H7 (cell line): ENCODE results near the gene KCNIP1. TPM values are rescaled to one million over a fixed set of nuclear protein-coding genes. Genes with fewer than 3 reads are reported as not detected.
A peak's percentile ranks its signal among the peaks of the same experiment; 100 is the strongest.

Experiments used
- DNase-seq: peaks from one replicate; pipeline ENCODE4 v3.0.0; 2012
- H3K27me3 ChIP-seq: 2 replicates; pipeline ENCODE4 v1.6.0; 2011; ENCODE audit warnings: mild to moderate bottlenecking, low read length; ENCODE audit not compliant: control insufficient read depth, insufficient read depth
- H3K36me3 ChIP-seq: replicated peaks from 2 replicates; pipeline ENCODE4 v1.5.1; 2011; ENCODE audit warnings: low read length; ENCODE audit not compliant: control insufficient read depth, insufficient read depth
- H3K4me3 ChIP-seq: 2 replicates; pipeline ENCODE4 v1.5.1; 2011; ENCODE audit warnings: low read depth, mild to moderate bottlenecking, control low read depth, low read length, moderate library complexity; ENCODE audit not compliant: insufficient read depth
- total RNA-seq: library from RNA; depleted of rRNA; stranded (reverse); fragments of >200 nt; shearing (Covaris generic); gene quantifications from 2 replicates; pipeline ENCODE4 v1.2.3, GENCODE V29; 2014

The KCNIP1 gene
- total RNA-seq, 1 experiment from 2014 or later: 0.48 TPM

- no peak for DNase-seq
- Histone ChIP-seq H3K36me3 (no peaks in the 10 kb centered on the region), H3K4me3 (no peak overlapping the region), H3K27me3 (peaks cover 2% of the 10 kb centered on the region; the same call in 1 of the 2 replicates)
Observed at GRCh38 chr5:170489199-170489598, 14.6 kb upstream of the KCNIP1 start.

GRCh38 chr5:170490381-170490780 lies 13.4 kb upstream of the KCNIP1 start:
- Histone ChIP-seq H3K36me3 (no peaks in the 10 kb centered on the region), H3K27me3 (no peaks in the 10 kb centered on the region), H3K4me3 (no peak overlapping the region)
- no peak for DNase-seq

- H3K27me3 ChIP-seq: no peaks in the 10 kb centered on the region
- no peak overlapping the region for H3K4me3 ChIP-seq
- no peaks in the 10 kb centered on the region for H3K36me3 ChIP-seq
- DNase-seq: no peak
Observed at GRCh38 chr5:170491479-170491878, 12.3 kb upstream of the KCNIP1 start.

GRCh38 chr5:170493028-170493820 lies 10.6 kb upstream of the KCNIP1 start:
- no peak for DNase-seq
- Histone ChIP-seq H3K27me3 (no peaks in the 10 kb centered on the region), H3K4me3 (no peak overlapping the region), H3K36me3 (no peaks in the 10 kb centered on the region)

GRCh38 chr5:170494041-170494440 lies 9.8 kb upstream of the KCNIP1 start:
- Histone ChIP-seq H3K27me3 (no peaks in the 10 kb centered on the region), H3K36me3 (no peaks in the 10 kb centered on the region), H3K4me3 (no peak overlapping the region)
- no peak for DNase-seq

GRCh38 chr5:170495825-170496661 lies 7.8 kb upstream of the KCNIP1 start:
- H3K4me3 ChIP-seq: no peak overlapping the region
- DNase-seq: no peak
- H3K27me3 ChIP-seq: no peaks in the 10 kb centered on the region
- H3K36me3 ChIP-seq: no peaks in the 10 kb centered on the region

GRCh38 chr5:170496662-170497028 lies 7.2 kb upstream of the KCNIP1 start:
- H3K36me3 ChIP-seq: no peaks in the 10 kb centered on the region
- H3K4me3 ChIP-seq: no peak overlapping the region
- DNase-seq: no peak
- H3K27me3 ChIP-seq: no peaks in the 10 kb centered on the region

GRCh38 chr5:170497311-170498038 lies 6.3 kb upstream of the KCNIP1 start:
- no peak for DNase-seq
- no peaks in the 10 kb centered on the region for H3K36me3 ChIP-seq
- no peaks in the 10 kb centered on the region; the same call in 1 of the 2 replicates for H3K27me3 ChIP-seq
- no peak overlapping the region for H3K4me3 ChIP-seq

- Histone ChIP-seq H3K36me3 (no peaks in the 10 kb centered on the region), H3K4me3 (no peak overlapping the region), H3K27me3 (peaks cover 5% of the 10 kb centered on the region)
- no peak for DNase-seq
Observed at GRCh38 chr5:170498811-170499351, 4.9 kb upstream of the KCNIP1 start.

- no peak for DNase-seq
- H3K27me3 ChIP-seq: peaks cover 10% of the 10 kb centered on the region
Observed at GRCh38 chr5:170499621-170500020, 4.2 kb upstream of the KCNIP1 start.

GRCh38 chr5:170501361-170501760 lies 2.5 kb upstream of the KCNIP1 start:
- peaks cover 23% of the 10 kb centered on the region for H3K27me3 ChIP-seq
- H3K36me3 ChIP-seq: no peaks in the 10 kb centered on the region
- no peak overlapping the region for H3K4me3 ChIP-seq
- DNase-seq: no peak

More at GRCh38 chr5:170499621-170500020, 4.2 kb upstream of the KCNIP1 start:
- Histone ChIP-seq H3K36me3 (no peaks in the 10 kb centered on the region), H3K4me3 (no peak overlapping the region)

- no peaks in the 10 kb centered on the region for H3K36me3 ChIP-seq
- no peak for DNase-seq
- no peak overlapping the region for H3K4me3 ChIP-seq
- H3K27me3 ChIP-seq: peaks cover 23% of the 10 kb centered on the region
Observed at GRCh38 chr5:170501931-170502330, 1.9 kb upstream of the KCNIP1 start.

GRCh38 chr5:170504616-170505266 lies 921 bp downstream of the KCNIP1 start:
- H3K4me3 ChIP-seq: peak overlapping the region; percentile 39; the same call in 1 of the 2 replicates

GRCh38 chr5:170508036-170508435 lies 4.2 kb downstream of the KCNIP1 start:
- Histone ChIP-seq H3K27me3 (peaks cover 23% of the 10 kb centered on the region), H3K4me3 (no peak overlapping the region), H3K36me3 (no peaks in the 10 kb centered on the region)
- DNase-seq: no peak

More at GRCh38 chr5:170504616-170505266, 921 bp downstream of the KCNIP1 start:
- no peaks in the 10 kb centered on the region for H3K36me3 ChIP-seq
- H3K27me3 ChIP-seq: peaks cover 23% of the 10 kb centered on the region
- DNase-seq: no peak
